IMR-90 (cell line): ENCODE data around the gene CPSF4L. TPM values are rescaled to one million over a fixed set of nuclear protein-coding genes. Genes with fewer than 3 reads are reported as not detected.

ENCODE experiments used
- ATAC-seq: fragments of 200-7000 bp; cut with Tn5 transposase; 2 replicates; pipeline ENCODE4 v1.9.1; 2020; ENCODE audit warnings: low read depth, mild to moderate bottlenecking, moderate library complexity
- BruUV-seq: library from RNA; stranded (reverse); fragments of 400-500 nt; replicated peaks from 2 replicates; lab custom pipeline; 2021; lab: Mats Ljungman, UMichigan
- CTCF ChIA-PET: fragments of 300-600 bp; formaldehyde crosslinking; extraction: SDS; loops from one replicate; lab custom pipeline; 2021; ENCODE audit warnings: antibody characterized with exemption; lab: Yijun Ruan, JAX
- POLR2A ChIA-PET: fragments of 300-600 bp; sonication (Branson Sonifier 250); formaldehyde crosslinking; loops from one replicate; lab custom pipeline; 2022; ENCODE audit warnings: antibody characterized with exemption; ENCODE audit not compliant: unreplicated experiment; lab: Charles Lee
- DNase-seq: peaks from one replicate; pipeline ENCODE4 v3.0.0; 2013
- H2AFZ ChIP-seq: replicated peaks from 2 replicates; pipeline ENCODE3; 2013; ENCODE audit warnings: low read length, mild to moderate bottlenecking; ENCODE audit not compliant: poor library complexity
- H2AK5ac ChIP-seq: 2 replicates; pipeline ENCODE4 v1.6.1; 2013; ENCODE audit warnings: low read depth, low read length, inconsistent platforms
- H2AK9ac ChIP-seq: replicated peaks from 2 replicates; pipeline ENCODE3; 2013; ENCODE audit warnings: mild to moderate bottlenecking, low read depth, low read length, moderate library complexity; ENCODE audit not compliant: poor library complexity
- H2BK120ac ChIP-seq: 2 replicates; pipeline ENCODE4 v1.6.1; 2013; ENCODE audit warnings: low read depth, low read length, inconsistent platforms
- H2BK15ac ChIP-seq: 3 replicates; pipeline ENCODE4 v1.6.1; 2013; ENCODE audit warnings: low read depth, low read length, inconsistent platforms
- H2BK20ac ChIP-seq: 2 replicates; pipeline ENCODE4 v1.6.1; 2013; ENCODE audit warnings: low read depth, mild to moderate bottlenecking, inconsistent platforms, low read length, moderate library complexity
- H2BK5ac ChIP-seq: 2 replicates; pipeline ENCODE4 v1.6.1; 2013; ENCODE audit warnings: mild to moderate bottlenecking, low read depth, low read length, inconsistent platforms; ENCODE audit not compliant: poor library complexity, severe bottlenecking
- H3K14ac ChIP-seq: replicated peaks from 2 replicates; pipeline ENCODE4 v1.6.1; 2013; ENCODE audit warnings: low read depth, low read length, inconsistent platforms
- H3K18ac ChIP-seq: 2 replicates; pipeline ENCODE4 v1.6.1; 2013; ENCODE audit warnings: low read depth, low read length, control low read depth
- H3K23ac ChIP-seq: 2 replicates; pipeline ENCODE4 v1.6.1; 2013; ENCODE audit warnings: low read depth, low read length, inconsistent platforms
- H3K27ac ChIP-seq: 2 replicates; pipeline ENCODE4 v1.5.1; 2013; ENCODE audit warnings: mild to moderate bottlenecking, control low read depth, low read length; ENCODE audit not compliant: insufficient read depth
- H3K27me3 ChIP-seq: 2 replicates; pipeline ENCODE4 v1.6.1; 2013; ENCODE audit warnings: low read length; ENCODE audit not compliant: control insufficient read depth, insufficient read depth
- H3K36me3 ChIP-seq: 2 replicates; pipeline ENCODE4 v1.6.1; 2013; ENCODE audit warnings: low read length, mixed read lengths; ENCODE audit not compliant: control insufficient read depth, insufficient read depth
- H3K4ac ChIP-seq: 2 replicates; pipeline ENCODE4 v1.6.1; 2013; ENCODE audit warnings: low read depth, low read length, inconsistent platforms
- H3K4me1 ChIP-seq: 2 replicates; pipeline ENCODE4 v1.6.1; 2013; ENCODE audit warnings: low read length, mixed read lengths; ENCODE audit not compliant: control insufficient read depth, insufficient read depth
- H3K4me2 ChIP-seq: 2 replicates; pipeline ENCODE4 v1.6.1; 2013; ENCODE audit warnings: low read depth, mild to moderate bottlenecking, control low read depth, low read length, moderate library complexity
- H3K4me3 ChIP-seq: 2 replicates; pipeline ENCODE4 v1.5.1; 2013; ENCODE audit warnings: low read depth, mild to moderate bottlenecking, control low read depth, low read length, moderate library complexity; ENCODE audit not compliant: insufficient read depth
- H3K56ac ChIP-seq: 2 replicates; pipeline ENCODE4 v1.6.1; 2013; ENCODE audit warnings: low read length, inconsistent platforms; ENCODE audit not compliant: insufficient read depth; ENCODE audit errors: extremely low read depth
- H3K79me1 ChIP-seq, 2 experiments: 2 replicates each; pipeline ENCODE4 v1.6.1; 2013; ENCODE audit warnings: low read length in 2 of 2, inconsistent platforms in 1 of 2, low read depth in 1 of 2
- H3K9ac ChIP-seq: 2 replicates; pipeline ENCODE4 v1.6.1; 2013; ENCODE audit warnings: low read depth, low read length, control low read depth
- H3K9me1 ChIP-seq: 2 replicates; pipeline ENCODE4 v1.6.1; 2013; ENCODE audit warnings: low read length, inconsistent platforms; ENCODE audit not compliant: insufficient read depth
- H3K9me3 ChIP-seq: 2 replicates; pipeline ENCODE4 v1.6.1; 2013; ENCODE audit warnings: low read length; ENCODE audit not compliant: control insufficient read depth, insufficient read depth
- H4K20me1 ChIP-seq: 2 replicates; pipeline ENCODE4 v1.6.1; 2013; ENCODE audit warnings: low read length, inconsistent platforms; ENCODE audit not compliant: insufficient read depth
- H4K5ac ChIP-seq: 2 replicates; pipeline ENCODE4 v1.6.1; 2013; ENCODE audit warnings: mild to moderate bottlenecking, low read depth, low read length, control low read depth
- H4K8ac ChIP-seq, 2 experiments: 2 replicates each; pipeline ENCODE4 v1.6.1; 2013; ENCODE audit warnings: low read depth in 2 of 2, low read length in 2 of 2, control low read depth in 1 of 2, inconsistent platforms in 1 of 2
- H4K91ac ChIP-seq: 2 replicates; pipeline ENCODE4 v1.6.1; 2013; ENCODE audit warnings: low read depth, low read length, inconsistent platforms; ENCODE audit not compliant: insufficient read depth
- BHLHE40 ChIP-seq: fragments of 150-350 bp; IDR thresholded peaks from 2 replicates; pipeline ENCODE4 v1.6.1; 2016; ENCODE audit warnings: mild to moderate bottlenecking, low read depth, low read length
- CTCF ChIP-seq: conservative IDR thresholded peaks from 2 replicates; pipeline ENCODE4 v1.5.1; 2012; ENCODE audit warnings: mild to moderate bottlenecking, low read depth, low read length, improper control_type of control experiment
- ELK1 ChIP-seq: fragments of 150-350 bp; IDR thresholded peaks from 2 replicates; pipeline ENCODE4 v1.6.1; 2016; ENCODE audit warnings: low read depth, mild to moderate bottlenecking, low read length, moderate library complexity, borderline replicate concordance
- MAFK ChIP-seq: IDR thresholded peaks from 2 replicates; pipeline ENCODE4 v1.6.1; 2012; ENCODE audit warnings: low read depth, low read length, improper control_type of control experiment
- MXI1 ChIP-seq: IDR thresholded peaks from 2 replicates; pipeline ENCODE4 v1.6.1; 2012; ENCODE audit warnings: low read depth, mild to moderate bottlenecking, low read length, moderate library complexity, borderline replicate concordance
- POLR2A ChIP-seq: IDR thresholded peaks from 2 replicates; pipeline ENCODE4 v1.6.1; 2012; ENCODE audit warnings: mild to moderate bottlenecking, low read depth, low read length
- RAD21 ChIP-seq: IDR thresholded peaks from 2 replicates; pipeline ENCODE4 v1.6.1; 2012; ENCODE audit warnings: low read length, improper control_type of control experiment
- RCOR1 ChIP-seq: IDR thresholded peaks from 2 replicates; pipeline ENCODE4 v1.6.1; 2012; ENCODE audit warnings: mild to moderate bottlenecking, low read length, improper control_type of control experiment; ENCODE audit not compliant: insufficient replicate concordance
- RFX5 ChIP-seq: IDR thresholded peaks from 2 replicates; pipeline ENCODE4 v1.8.0; 2012; ENCODE audit warnings: low read depth, mild to moderate bottlenecking, low read length, moderate library complexity
- SMC3 ChIP-seq: fragments of 150-350 bp; IDR thresholded peaks from 2 replicates; pipeline ENCODE4 v1.6.1; 2016; ENCODE audit warnings: low read depth, mild to moderate bottlenecking, antibody characterized with exemption, low read length, moderate library complexity
- WGBS, 2 experiments: methylation state at CpG; one replicate each; pipeline versions ENCODE4 v1.1.5 to v1.1.7; 2013; ENCODE audit warnings: missing lambda C conversion rate in 2 of 2; ENCODE audit not compliant: insufficient read length in 1 of 2; ENCODE audit errors: extremely low coverage in 2 of 2; 5-methylcytosine and 5-hydroxymethylcytosine counted together
- dilution Hi-C: fragments of 300-500 bp; cut with HindIII; formaldehyde crosslinking; loops from one replicate; pipeline ENCODE4 v1.14.3; 2018; ENCODE audit warnings: low sequenced_read_pairs; ENCODE audit not compliant: unreplicated experiment
- in situ Hi-C: fragments of 300-500 bp; cut with MboI; formaldehyde crosslinking; loops from 3 replicates; pipeline ENCODE4 v1.14.3; 2019; ENCODE audit warnings: low sequenced_read_pairs, inconsistent platforms, mixed read lengths
- intact Hi-C: fragments of 100-400 bp; cut with micrococcal nuclease; formaldehyde crosslinking; loops from 2 replicates; pipeline ENCODE4 v1.10.0; 2022
- polyA plus RNA-seq, 3 experiments: library from polyadenylated mRNA; depleted of rRNA; stranded (reverse); fragments of >200 nt; gene quantifications; 2 replicates each; pipeline ENCODE4 v1.2.3, GENCODE V29; 2012; ENCODE audit warnings: low replicate concordance in 1 of 3
- total RNA-seq: library from RNA; depleted of rRNA; stranded (reverse); fragments of >200 nt; gene quantifications from 2 replicates; pipeline ENCODE4 v1.2.3, GENCODE V29; 2012

Gene CPSF4L
- total and polyA plus RNA-seq, 2 of the 4 experiments (the other 2 are of a cell fraction): not detected

GRCh38 chr17:73267648-73268537, 6.2 kb upstream of the CPSF4L start:
- H2AFZ ChIP-seq: no peak overlapping the region
- dilution Hi-C loops: no loop called here
- H3K4me1 ChIP-seq: no peaks in the 10 kb centered on the region
- no TSS peak for BruUV-seq
- no peaks in the 10 kb centered on the region for H3K36me3 ChIP-seq
- no peak overlapping the region for H2BK20ac ChIP-seq
- no peak overlapping the region for H3K14ac ChIP-seq
- no peak for TF ChIP-seq POLR2A
- TF ChIP-seq ELK1: no peak
- TF ChIP-seq RCOR1: no peak
- no peak for TF ChIP-seq RAD21
- no peak for TF ChIP-seq MXI1
- TF ChIP-seq CTCF: no peak
- no peak for TF ChIP-seq BHLHE40
- no peak for TF ChIP-seq SMC3
- no peak for TF ChIP-seq RFX5
- TF ChIP-seq MAFK: no peak
- no peaks in the 10 kb centered on the region for H4K20me1 ChIP-seq
- no peak overlapping the region for H3K9ac ChIP-seq
- in situ Hi-C loops: loop anchor here (25.0 kb wide), 2 partner anchors 269 to 919 kb away; no protein-coding TSS in a partner anchor
- no peak overlapping the region for H2BK15ac ChIP-seq
- H3K4ac ChIP-seq: no peak overlapping the region
- no peak overlapping the region for H2BK5ac ChIP-seq
- DNase-seq (no peak), ATAC-seq (no peak)
- no peak overlapping the region for H3K4me3 ChIP-seq
- H3K23ac ChIP-seq: no peak overlapping the region
- H3K56ac ChIP-seq: no peak overlapping the region
- no peak overlapping the region for H4K5ac ChIP-seq
- peaks cover 3% of the 10 kb centered on the region; the same call in 1 of the 2 replicates for H3K9me1 ChIP-seq
- ChIA-PET POLR2A (no interaction called here), CTCF (interaction anchor here (0.7 kb wide), 1 partner anchor 43 kb away, joined by 3 read pairs; no protein-coding TSS in a partner anchor)
- 20% methylated on average over 1 of the region's 11 CpGs; no CpG with 5 or more reads in 1 of the 2 experiments for WGBS, 2 experiments
- no peaks in the 10 kb centered on the region for H3K27me3 ChIP-seq
- H3K4me2 ChIP-seq: no peak overlapping the region
- H4K8ac ChIP-seq: no peak overlapping the region
- H4K91ac ChIP-seq: no peak overlapping the region
- H3K27ac ChIP-seq: no peak overlapping the region
- no peaks in the 10 kb centered on the region for H3K79me1 ChIP-seq
- no peak overlapping the region for H2AK5ac ChIP-seq
- intact Hi-C loops: no loop called here
- no peak overlapping the region for H3K18ac ChIP-seq
- H2BK120ac ChIP-seq: no peak overlapping the region
- no peak overlapping the region for H2AK9ac ChIP-seq
- peaks cover 3% of the 10 kb centered on the region for H3K9me3 ChIP-seq
